Neural progenitor cell (in vitro differentiated cells): ENCODE results near the gene ATP10A.

Experiments
- EZH2 ChIP-seq: fragments of 200-600 bp; sonication (generic); IDR thresholded peaks from 2 replicates; pipeline ENCODE4 v1.6.1; 2017; ENCODE audit warnings: antibody characterized with exemption, mild to moderate bottlenecking, moderate library complexity
- TF ChIP-seq, protein P1 (sequence below): fragments of 200-600 bp; sonication (generic); IDR thresholded peaks from 2 replicates; pipeline ENCODE4 v1.5.1; 2017; ENCODE audit warnings: antibody characterized with exemption, mild to moderate bottlenecking

DNA sequence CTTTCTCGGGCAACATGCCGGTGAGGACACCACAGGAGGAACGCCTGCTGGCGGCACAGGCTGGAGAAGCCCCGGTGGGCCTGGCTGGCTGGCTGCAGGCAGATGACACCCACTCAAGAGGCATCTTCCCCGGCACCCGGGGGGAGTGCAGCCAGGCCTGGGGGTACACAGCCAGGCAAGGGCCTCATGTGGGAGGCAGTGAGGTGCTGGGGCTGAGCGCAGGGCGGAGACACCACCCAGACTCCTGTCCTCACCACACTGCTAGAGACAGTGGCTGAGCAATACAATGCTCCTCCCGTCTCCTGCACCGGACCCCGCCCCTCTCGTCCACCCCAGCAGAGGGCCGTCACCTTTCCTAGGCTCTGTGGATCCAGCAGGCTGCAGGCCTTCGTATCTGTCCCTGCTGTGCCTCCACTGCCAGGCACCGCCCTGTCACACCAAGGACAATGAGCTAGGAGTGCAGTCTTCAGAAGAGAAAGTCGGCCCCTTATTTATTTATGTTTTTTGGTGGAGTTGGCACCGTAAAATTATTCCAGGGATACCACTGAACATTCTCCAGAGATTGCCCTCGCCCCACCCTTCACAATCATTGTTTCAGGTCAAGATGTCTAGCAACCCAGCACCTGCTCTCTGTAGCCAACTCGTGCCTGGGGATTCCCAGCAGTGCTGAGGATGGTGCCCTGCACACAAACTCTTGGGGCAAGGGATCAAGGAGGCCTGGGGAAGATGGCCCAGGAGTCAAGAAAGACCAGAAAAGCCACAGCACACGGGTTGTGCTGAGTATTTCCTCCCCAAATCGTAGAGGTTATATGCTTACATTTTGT lies 129.1 kb downstream of the ATP10A start:
- TF ChIP-seq, protein P1, sequence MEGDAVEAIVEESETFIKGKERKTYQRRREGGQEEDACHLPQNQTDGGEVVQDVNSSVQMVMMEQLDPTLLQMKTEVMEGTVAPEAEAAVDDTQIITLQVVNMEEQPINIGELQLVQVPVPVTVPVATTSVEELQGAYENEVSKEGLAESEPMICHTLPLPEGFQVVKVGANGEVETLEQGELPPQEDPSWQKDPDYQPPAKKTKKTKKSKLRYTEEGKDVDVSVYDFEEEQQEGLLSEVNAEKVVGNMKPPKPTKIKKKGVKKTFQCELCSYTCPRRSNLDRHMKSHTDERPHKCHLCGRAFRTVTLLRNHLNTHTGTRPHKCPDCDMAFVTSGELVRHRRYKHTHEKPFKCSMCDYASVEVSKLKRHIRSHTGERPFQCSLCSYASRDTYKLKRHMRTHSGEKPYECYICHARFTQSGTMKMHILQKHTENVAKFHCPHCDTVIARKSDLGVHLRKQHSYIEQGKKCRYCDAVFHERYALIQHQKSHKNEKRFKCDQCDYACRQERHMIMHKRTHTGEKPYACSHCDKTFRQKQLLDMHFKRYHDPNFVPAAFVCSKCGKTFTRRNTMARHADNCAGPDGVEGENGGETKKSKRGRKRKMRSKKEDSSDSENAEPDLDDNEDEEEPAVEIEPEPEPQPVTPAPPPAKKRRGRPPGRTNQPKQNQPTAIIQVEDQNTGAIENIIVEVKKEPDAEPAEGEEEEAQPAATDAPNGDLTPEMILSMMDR = no peak
- TF ChIP-seq EZH2 = no peak
